ENCODE measurements around the gene TESPA1. TPM values are rescaled to one million over a fixed set of nuclear protein-coding genes. Genes with fewer than 3 reads are reported as not detected.

The TESPA1 gene
- total RNA-seq, 1 donor from 2014 or later, result 0.95 TPM

- no peak for DNase-seq (ENCODE audit: low spot score)
- Mint-ChIP-seq H3K36me3 (ENCODE audit: low read depth, unreplicated experiment) (peaks cover 8% of the 10 kb centered on the region), H3K4me3 (ENCODE audit: unreplicated experiment) (no peak overlapping the region), H3K27me3 (ENCODE audit: unreplicated experiment) (peaks cover 6% of the 10 kb centered on the region), H3K9me3 (ENCODE audit: unreplicated experiment) (peaks cover 17% of the 10 kb centered on the region), H3K27ac (ENCODE audit: unreplicated experiment) (no peak overlapping the region), H3K4me1 (ENCODE audit: unreplicated experiment) (peaks cover 2% of the 10 kb centered on the region)
- no peak for TF ChIP-seq CTCF (IDR thresholded peaks at IDR 0.05; ENCODE audit: unreplicated experiment)
Measured at GRCh38 chr12:54934419-54934818, 50.1 kb downstream of the TESPA1 start.

- TF ChIP-seq CTCF (IDR thresholded peaks at IDR 0.05; ENCODE audit: unreplicated experiment), result no peak
- Mint-ChIP-seq H3K27ac (ENCODE audit: unreplicated experiment) (no peak overlapping the region), H3K4me1 (ENCODE audit: unreplicated experiment) (peaks cover 2% of the 10 kb centered on the region), H3K27me3 (ENCODE audit: unreplicated experiment) (peaks cover 6% of the 10 kb centered on the region), H3K9me3 (ENCODE audit: unreplicated experiment) (peaks cover 17% of the 10 kb centered on the region), H3K36me3 (ENCODE audit: low read depth, unreplicated experiment) (peaks cover 8% of the 10 kb centered on the region), H3K4me3 (ENCODE audit: unreplicated experiment) (no peak overlapping the region)
- no peak for DNase-seq (ENCODE audit: low spot score)
Measured at GRCh38 chr12:54933376-54933775, 51.2 kb downstream of the TESPA1 start.

- Mint-ChIP-seq H3K4me3 (ENCODE audit: unreplicated experiment) (no peak overlapping the region), H3K27me3 (ENCODE audit: unreplicated experiment) (peaks cover 6% of the 10 kb centered on the region), H3K4me1 (ENCODE audit: unreplicated experiment) (peaks cover 2% of the 10 kb centered on the region), H3K36me3 (ENCODE audit: low read depth, unreplicated experiment) (peaks cover 8% of the 10 kb centered on the region), H3K27ac (ENCODE audit: unreplicated experiment) (no peak overlapping the region), H3K9me3 (ENCODE audit: unreplicated experiment) (peaks cover 17% of the 10 kb centered on the region)
- DNase-seq (ENCODE audit: low spot score), result no peak
- no peak for TF ChIP-seq CTCF (IDR thresholded peaks at IDR 0.05; ENCODE audit: unreplicated experiment)
Measured at GRCh38 chr12:54932691-54933090, 51.9 kb downstream of the TESPA1 start.

GRCh38 chr12:54932038-54932437, 52.5 kb downstream of the TESPA1 start:
- Mint-ChIP-seq H3K36me3 (ENCODE audit: low read depth, unreplicated experiment) (peaks cover 8% of the 10 kb centered on the region), H3K4me3 (ENCODE audit: unreplicated experiment) (no peak overlapping the region), H3K27ac (ENCODE audit: unreplicated experiment) (no peak overlapping the region), H3K4me1 (ENCODE audit: unreplicated experiment) (peaks cover 2% of the 10 kb centered on the region), H3K27me3 (ENCODE audit: unreplicated experiment) (peaks cover 6% of the 10 kb centered on the region), H3K9me3 (ENCODE audit: unreplicated experiment) (peaks cover 17% of the 10 kb centered on the region)
- no peak for TF ChIP-seq CTCF (IDR thresholded peaks at IDR 0.05; ENCODE audit: unreplicated experiment)
- no peak for DNase-seq (ENCODE audit: low spot score)

- no peak for TF ChIP-seq CTCF (IDR thresholded peaks at IDR 0.05; ENCODE audit: unreplicated experiment)
- Mint-ChIP-seq H3K4me1 (ENCODE audit: unreplicated experiment) (no peaks in the 10 kb centered on the region), H3K4me3 (ENCODE audit: unreplicated experiment) (no peak overlapping the region), H3K27me3 (ENCODE audit: unreplicated experiment) (peaks cover 6% of the 10 kb centered on the region), H3K36me3 (ENCODE audit: low read depth, unreplicated experiment) (peaks cover 8% of the 10 kb centered on the region), H3K9me3 (ENCODE audit: unreplicated experiment) (peaks cover 17% of the 10 kb centered on the region), H3K27ac (ENCODE audit: unreplicated experiment) (no peak overlapping the region)
- DNase-seq (ENCODE audit: low spot score), result no peak
Measured at GRCh38 chr12:54929998-54930397, 54.6 kb downstream of the TESPA1 start.
